ENCODE data around the gene FANK1. TPM values are rescaled to one million over a fixed set of nuclear protein-coding genes. Genes with fewer than 3 reads are reported as not detected.
"Not testable (repeated sequence)": the region's sequence is repeated elsewhere in the genome, so short reads cannot be mapped to it uniquely, and the experiment has no call there.

The FANK1 gene
- total and polyA plus RNA-seq, 2 donors from 2014 or later, result 8.6 to 13.4 TPM

- H3K9me3 ChIP-seq (ENCODE audit: control insufficient read depth in 2 of 3, insufficient read depth in 1 of 3, low read length in 3 of 3); H3K9ac ChIP-seq (ENCODE audit: low read length in 3 of 3); DNase-seq; FAIRE-seq; H3K27ac ChIP-seq (ENCODE audit: low read depth in 2 of 2, low read length in 2 of 2); H3K4me3 ChIP-seq (ENCODE audit: low read length in 3 of 3); intact Hi-C loops (cut with DNase I); H3K4me1 ChIP-seq (ENCODE audit: control insufficient read depth in 2 of 3, insufficient read depth in 2 of 3, low read depth in 1 of 3, low read length in 3 of 3); H3K36me3 ChIP-seq (ENCODE audit: control insufficient read depth in 2 of 3, insufficient read depth in 3 of 3, low read length in 3 of 3); H3K27me3 ChIP-seq (ENCODE audit: control insufficient read depth, insufficient read depth, low read length): not testable (repeated sequence)
Measured at GRCh38 chr10:125907598-125907997, 11.2 kb downstream of the FANK1 start.

GRCh38 chr10:125908813-125909212 lies 12.4 kb downstream of the FANK1 start:
- H3K4me1 ChIP-seq (ENCODE audit: control insufficient read depth in 2 of 3, insufficient read depth in 2 of 3, low read depth in 1 of 3, low read length in 3 of 3); H3K27ac ChIP-seq (ENCODE audit: low read depth in 2 of 2, low read length in 2 of 2); H3K36me3 ChIP-seq (ENCODE audit: control insufficient read depth in 2 of 3, insufficient read depth in 3 of 3, low read length in 3 of 3); FAIRE-seq; intact Hi-C loops (cut with DNase I); H3K27me3 ChIP-seq (ENCODE audit: control insufficient read depth, insufficient read depth, low read length); DNase-seq; H3K9me3 ChIP-seq (ENCODE audit: control insufficient read depth in 2 of 3, insufficient read depth in 1 of 3, low read length in 3 of 3); H3K4me3 ChIP-seq (ENCODE audit: low read length in 3 of 3); H3K9ac ChIP-seq (ENCODE audit: low read length in 3 of 3): not testable (repeated sequence)

- H3K4me3 ChIP-seq (ENCODE audit: low read length in 3 of 3); H3K36me3 ChIP-seq (ENCODE audit: control insufficient read depth in 2 of 3, insufficient read depth in 3 of 3, low read length in 3 of 3); intact Hi-C loops (cut with DNase I); H3K9ac ChIP-seq (ENCODE audit: low read length in 3 of 3); FAIRE-seq; H3K4me1 ChIP-seq (ENCODE audit: control insufficient read depth in 2 of 3, insufficient read depth in 2 of 3, low read depth in 1 of 3, low read length in 3 of 3); H3K27me3 ChIP-seq (ENCODE audit: control insufficient read depth, insufficient read depth, low read length); DNase-seq; H3K27ac ChIP-seq (ENCODE audit: low read depth in 2 of 2, low read length in 2 of 2); H3K9me3 ChIP-seq (ENCODE audit: control insufficient read depth in 2 of 3, insufficient read depth in 1 of 3, low read length in 3 of 3): not testable (repeated sequence)
Measured at GRCh38 chr10:125909491-125909890, 13.1 kb downstream of the FANK1 start.

- H3K27ac ChIP-seq (ENCODE audit: low read depth in 2 of 2, low read length in 2 of 2), result no peak overlapping the region
- H3K4me3 ChIP-seq (ENCODE audit: low read length in 3 of 3), result no peak overlapping the region
- intact Hi-C loops (cut with DNase I), result no loop called here
- DNase-seq (no peak), FAIRE-seq (no peak)
- no peaks in the 10 kb centered on the region for H3K4me1 ChIP-seq (ENCODE audit: control insufficient read depth in 2 of 3, insufficient read depth in 2 of 3, low read depth in 1 of 3, low read length in 3 of 3)
- H3K27me3 ChIP-seq (ENCODE audit: control insufficient read depth, insufficient read depth, low read length), result no peaks in the 10 kb centered on the region
- no peaks in the 10 kb centered on the region for H3K36me3 ChIP-seq (ENCODE audit: control insufficient read depth in 2 of 3, insufficient read depth in 3 of 3, low read length in 3 of 3)
- no peak overlapping the region for H3K9ac ChIP-seq (ENCODE audit: low read length in 3 of 3)
- TF ChIP-seq CTCF (IDR thresholded peaks at IDR 0.05; ENCODE audit: borderline replicate concordance, extremely low read depth, insufficient read depth), result no peak
- no peaks in the 10 kb centered on the region for H3K9me3 ChIP-seq (ENCODE audit: control insufficient read depth in 2 of 3, insufficient read depth in 1 of 3, low read length in 3 of 3)
Measured at GRCh38 chr10:125911145-125911544, 14.8 kb downstream of the FANK1 start.

- Histone ChIP-seq H3K27ac (ENCODE audit: low read depth in 2 of 2, low read length in 2 of 2) (no peak overlapping the region), H3K36me3 (ENCODE audit: control insufficient read depth in 2 of 3, insufficient read depth in 3 of 3, low read length in 3 of 3) (no peaks in the 10 kb centered on the region), H3K27me3 (ENCODE audit: control insufficient read depth, insufficient read depth, low read length) (no peaks in the 10 kb centered on the region), H3K4me3 (ENCODE audit: low read length in 3 of 3) (no peak overlapping the region), H3K9me3 (ENCODE audit: control insufficient read depth in 2 of 3, insufficient read depth in 1 of 3, low read length in 3 of 3) (no peaks in the 10 kb centered on the region), H3K9ac (ENCODE audit: low read length in 3 of 3) (no peak overlapping the region), H3K4me1 (ENCODE audit: control insufficient read depth in 2 of 3, insufficient read depth in 2 of 3, low read depth in 1 of 3, low read length in 3 of 3) (no peaks in the 10 kb centered on the region)
- no peak for TF ChIP-seq CTCF (IDR thresholded peaks at IDR 0.05; ENCODE audit: borderline replicate concordance, extremely low read depth, insufficient read depth)
- DNase-seq (no peak), FAIRE-seq (no peak)
- intact Hi-C loops (cut with DNase I), result no loop called here
Measured at GRCh38 chr10:125911990-125912389, 15.6 kb downstream of the FANK1 start.

GRCh38 chr10:125913277-125913676 lies 16.9 kb downstream of the FANK1 start:
- H3K36me3 ChIP-seq (ENCODE audit: control insufficient read depth in 2 of 3, insufficient read depth in 3 of 3, low read length in 3 of 3); FAIRE-seq; H3K27ac ChIP-seq (ENCODE audit: low read depth in 2 of 2, low read length in 2 of 2); H3K27me3 ChIP-seq (ENCODE audit: control insufficient read depth, insufficient read depth, low read length); DNase-seq; H3K9ac ChIP-seq (ENCODE audit: low read length in 3 of 3); H3K9me3 ChIP-seq (ENCODE audit: control insufficient read depth in 2 of 3, insufficient read depth in 1 of 3, low read length in 3 of 3); H3K4me3 ChIP-seq (ENCODE audit: low read length in 3 of 3); intact Hi-C loops (cut with DNase I); H3K4me1 ChIP-seq (ENCODE audit: control insufficient read depth in 2 of 3, insufficient read depth in 2 of 3, low read depth in 1 of 3, low read length in 3 of 3): not testable (repeated sequence)

Data from kidney (tissue), 14 donors.